HepG2 (cell line): ENCODE results near the gene TBCD. TPM values are rescaled to one million over a fixed set of nuclear protein-coding genes. Genes with fewer than 3 reads are reported as not detected.

Experiments
- ARNTL ChIP-seq: sonication (generic); formaldehyde crosslinking; IDR thresholded peaks from 2 replicates; pipeline ENCODE4 v1.4.0; 2020; ENCODE audit warnings: mild to moderate bottlenecking, missing genetic modification reagents
- ATF7 ChIP-seq, 2 experiments: fragments of 450-650 bp in 1 of 2; sonication (generic) in 1 of 2; formaldehyde crosslinking in 1 of 2; IDR thresholded peaks; 2 replicates each; pipeline versions ENCODE4 v1.4.0 to v1.6.1; 2016 to 2020; ENCODE audit warnings: antibody characterized with exemption in 1 of 2, mild to moderate bottlenecking in 1 of 2, missing genetic modification reagents in 1 of 2
- CEBPB ChIP-seq: IDR thresholded peaks from 2 replicates; pipeline ENCODE4 v1.6.1; 2011; ENCODE audit warnings: low read depth, low read length, improper control_type of control experiment, borderline replicate concordance
- HDAC6 ChIP-seq: fragments of 200-600 bp; sonication (generic); IDR thresholded peaks from 2 replicates; pipeline ENCODE4 v1.7.0; 2017; ENCODE audit warnings: mild to moderate bottlenecking, antibody characterized with exemption, low read length, low read depth
- IRF9 ChIP-seq: sonication (generic); formaldehyde crosslinking; IDR thresholded peaks from 2 replicates; pipeline ENCODE4 v1.8.0; 2022; ENCODE audit warnings: missing genetic modification reagents, mild to moderate bottlenecking, borderline replicate concordance
- ISL2 ChIP-seq: sonication (generic); formaldehyde crosslinking; IDR thresholded peaks from 2 replicates; pipeline ENCODE4 v1.5.0; 2020; ENCODE audit warnings: missing genetic modification reagents
- MLXIP ChIP-seq: sonication (generic); formaldehyde crosslinking; IDR thresholded peaks from 2 replicates; pipeline ENCODE4 v1.9.0; 2021; ENCODE audit warnings: missing genetic modification reagents, borderline replicate concordance
- MXD4 ChIP-seq: IDR thresholded peaks from 2 replicates; pipeline ENCODE4 v1.6.1; 2016; ENCODE audit warnings: mild to moderate bottlenecking, missing biosample characterization, missing genetic modification reagents
- NR2F1 ChIP-seq, 2 experiments: fragments of 450-650 bp in 1 of 2; formaldehyde crosslinking in 1 of 2; IDR thresholded peaks; 2 replicates each; pipeline versions ENCODE4 v1.5.0 to v1.6.1; 2016 to 2020; ENCODE audit warnings: mild to moderate bottlenecking in 1 of 2, missing compliant biosample characterization in 1 of 2, missing genetic modification reagents in 1 of 2, moderate library complexity in 1 of 2
- PATZ1 ChIP-seq: sonication (generic); formaldehyde crosslinking; IDR thresholded peaks from 2 replicates; pipeline ENCODE4 v1.4.0; 2020; ENCODE audit warnings: missing genetic modification reagents
- PBX2 ChIP-seq: IDR thresholded peaks from 2 replicates; pipeline ENCODE4 v1.6.1; 2016; ENCODE audit warnings: control low read depth
- RARA ChIP-seq: IDR thresholded peaks from 2 replicates; pipeline ENCODE4 v1.6.1; 2016; ENCODE audit warnings: missing genetic modification reagents, missing compliant biosample characterization
- SIN3A ChIP-seq: IDR thresholded peaks from 2 replicates; pipeline ENCODE4 v1.6.1; 2011; ENCODE audit warnings: low read depth, mild to moderate bottlenecking, control low read depth, low read length, borderline replicate concordance
- SOX5 ChIP-seq: IDR thresholded peaks from 2 replicates; pipeline ENCODE4 v1.6.1; 2016; ENCODE audit warnings: borderline replicate concordance
- ZBTB20 ChIP-seq: sonication (generic); formaldehyde crosslinking; IDR thresholded peaks from 2 replicates; pipeline ENCODE4 v1.8.1; 2023; ENCODE audit warnings: missing genetic modification reagents, low read depth, mild to moderate bottlenecking, borderline replicate concordance
- ZBTB7B ChIP-seq: sonication (generic); formaldehyde crosslinking; IDR thresholded peaks from 2 replicates; pipeline ENCODE4 v1.4.0; 2020; ENCODE audit warnings: missing genetic modification reagents
- ZEB1 ChIP-seq: IDR thresholded peaks from 2 replicates; pipeline ENCODE4 v1.6.1; 2012; ENCODE audit warnings: mild to moderate bottlenecking, low read depth, inconsistent platforms; ENCODE audit not compliant: insufficient replicate concordance
- ZNF33A ChIP-seq: sonication (generic); formaldehyde crosslinking; IDR thresholded peaks from 2 replicates; pipeline ENCODE4 v1.5.1; 2020; ENCODE audit warnings: missing genetic modification reagents, mild to moderate bottlenecking, moderate library complexity, borderline replicate concordance
- ZNF34 ChIP-seq: sonication (generic); formaldehyde crosslinking; IDR thresholded peaks from 2 replicates; pipeline ENCODE4 v1.4.0; 2020; ENCODE audit warnings: mild to moderate bottlenecking, missing genetic modification reagents, borderline replicate concordance
- ZNF569 ChIP-seq: sonication (generic); formaldehyde crosslinking; IDR thresholded peaks from 2 replicates; pipeline ENCODE4 v1.5.0; 2020; ENCODE audit warnings: mild to moderate bottlenecking, missing genetic modification reagents, moderate library complexity, borderline replicate concordance
- ZNF761 ChIP-seq: sonication (generic); formaldehyde crosslinking; conservative IDR thresholded peaks from 2 replicates; pipeline ENCODE4 v1.4.0; 2020; ENCODE audit warnings: mild to moderate bottlenecking, missing genetic modification reagents
- polyA plus RNA-seq, 8 experiments: library from polyadenylated mRNA; depleted of rRNA in 3 of 8; stranded (reverse) in 7 of 8; unstranded in 1 of 8; fragments of >200 nt; fragmentation: Illumina TruSeq in 4 of 8; extraction: Trizol in 4 of 8; gene quantifications; 2 replicates each; pipeline versions ENCODE4 v1.2.1 to v1.2.3, GENCODE V29; 2011 to 2016; ENCODE audit warnings: low read depth in 4 of 8, missing spikeins in 1 of 8, mixed read lengths in 1 of 8; ENCODE audit not compliant: insufficient read depth in 1 of 8
- total RNA-seq, 5 experiments: library from RNA; depleted of rRNA; stranded (reverse); fragments of >200 nt; fragmentation: Illumina TruSeq; extraction: Trizol; gene quantifications; 2 replicates each; pipeline ENCODE4 v1.2.3, GENCODE V29; 2016; ENCODE audit warnings: low read depth in 1 of 5

TBCD gene
- total and polyA plus RNA-seq, 2 of the 13 experiments (the other 11 are each of a cell fraction or from before 2014, with no cell fraction given), result 33.9 to 54.8 TPM

GRCh38 chr17:82716203-82717010, 35.5 kb upstream of the TBCD start, which contains the start of gene FN3KRP (continued):
- TF ChIP-seq HDAC6 (no peak), ZNF33A (CRISPR knock-in tag) (no peak), MLXIP (CRISPR knock-in tag) (no peak), ZEB1 (peak; percentile 73), SIN3A (peak; percentile 51; the same call in 1 of the 2 replicates), RARA (0 out of 2 replicates have a peak, but pooled peaks have one; percentile 5), ZNF761 (no peak), NR2F1 (CRISPR knock-in tag; IDR thresholded peaks at IDR 0.05) (no peak), ARNTL (CRISPR knock-in tag) (no peak; the same call in none of the 2 replicates), ZNF34 (CRISPR knock-in tag) (peak; percentile 51; the same call in 1 of the 2 replicates), PATZ1 (CRISPR knock-in tag) (peak; percentile 53; the same call in 1 of the 2 replicates), ZBTB7B (CRISPR knock-in tag) (no peak), ISL2 (CRISPR knock-in tag) (peak; percentile 11; the same call in 1 of the 2 replicates), PBX2 (CRISPR knock-in tag) (no peak), ATF7 (IDR thresholded peaks at IDR 0.05) (peak; percentile 81), ATF7 (CRISPR knock-in tag; IDR thresholded peaks at IDR 0.05) (no peak), CEBPB (no peak), IRF9 (CRISPR knock-in tag) (0 out of 2 replicates have a peak, but pooled peaks have one; percentile 35), ZBTB20 (CRISPR knock-in tag) (0 out of 2 replicates have a peak, but pooled peaks have one; percentile 5), SOX5 (CRISPR knock-in tag) (no peak), ZNF569 (CRISPR knock-in tag) (no peak), MXD4 (CRISPR knock-in tag) (peak; percentile 92; the same call in 1 of the 2 replicates)
